ENCODE measurements around the gene CACNA1S.
A peak's percentile ranks its signal among the peaks of the same experiment; 100 is the strongest.

Gene CACNA1S

DNA sequence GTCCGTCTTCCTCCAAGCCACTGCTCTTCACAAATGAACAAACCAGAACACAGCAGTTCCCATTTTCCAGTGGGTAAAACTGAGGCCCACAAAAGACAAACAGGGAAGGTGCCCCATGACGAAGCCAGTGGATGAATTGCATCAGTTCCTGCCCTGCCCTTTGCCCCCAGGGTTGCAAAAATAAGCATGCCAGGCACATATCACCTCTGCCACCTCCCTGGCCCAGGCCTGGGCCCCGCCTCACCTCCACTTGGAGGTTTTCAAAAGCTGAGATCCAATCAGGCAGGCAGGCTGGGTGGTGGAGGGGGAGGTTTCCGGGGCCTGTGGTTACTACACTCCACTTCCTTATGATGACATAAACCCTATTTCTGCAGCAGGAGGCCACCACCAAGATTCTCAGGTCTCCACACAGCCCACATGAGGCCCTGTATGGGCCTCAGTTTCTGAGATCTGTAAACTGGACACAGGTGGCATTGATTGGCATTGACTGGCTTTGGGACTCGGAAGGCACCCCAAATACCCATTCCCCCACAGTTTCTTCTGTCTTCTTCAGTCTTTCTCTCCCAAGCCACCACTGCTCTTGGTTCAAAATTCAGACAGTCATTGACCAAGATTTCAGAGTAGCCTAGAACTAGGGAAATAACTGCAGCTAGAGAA lies 92.8 kb downstream of the CACNA1S start:
- FAIRE-seq (peak; percentile 97), DNase-seq (ENCODE audit: insufficient read length, low spot score) (peak; percentile 88)

DNA sequence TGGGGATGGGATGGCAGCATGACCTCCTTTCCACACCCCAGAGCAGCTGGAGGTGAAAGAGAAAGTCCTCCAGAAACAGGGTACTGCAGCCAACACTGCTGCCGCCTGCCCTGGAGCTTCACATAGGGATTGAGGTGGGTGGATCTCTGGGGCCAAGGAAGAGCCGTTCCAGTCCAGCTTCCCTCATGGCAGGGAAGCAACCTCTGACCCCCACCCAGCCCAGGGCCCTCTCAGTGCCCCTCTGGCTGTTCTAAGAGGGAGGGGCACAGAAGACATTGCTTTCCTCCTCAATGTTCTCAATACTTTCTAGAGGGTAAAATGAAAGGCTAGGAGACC lies 94.4 kb downstream of the CACNA1S start:
- no peak for DNase-seq (ENCODE audit: insufficient read length, low spot score)

GRCh38 chr1:201016943-201017827 lies 95.0 kb downstream of the CACNA1S start:
- FAIRE-seq (no peak), DNase-seq (ENCODE audit: insufficient read length, low spot score) (no peak)

More for the DNA sequence above, 94.4 kb downstream of the CACNA1S start:
- no peak for FAIRE-seq

- DNase-seq (ENCODE audit: insufficient read length, low spot score) = no peak
Measured at GRCh38 chr1:201016211-201016651, 96.0 kb downstream of the CACNA1S start.

GRCh38 chr1:201015551-201016091 lies 96.6 kb downstream of the CACNA1S start:
- FAIRE-seq (no peak), DNase-seq (ENCODE audit: insufficient read length, low spot score) (no peak)

More at GRCh38 chr1:201016211-201016651, 96.0 kb downstream of the CACNA1S start:
- FAIRE-seq = no peak

DNA sequence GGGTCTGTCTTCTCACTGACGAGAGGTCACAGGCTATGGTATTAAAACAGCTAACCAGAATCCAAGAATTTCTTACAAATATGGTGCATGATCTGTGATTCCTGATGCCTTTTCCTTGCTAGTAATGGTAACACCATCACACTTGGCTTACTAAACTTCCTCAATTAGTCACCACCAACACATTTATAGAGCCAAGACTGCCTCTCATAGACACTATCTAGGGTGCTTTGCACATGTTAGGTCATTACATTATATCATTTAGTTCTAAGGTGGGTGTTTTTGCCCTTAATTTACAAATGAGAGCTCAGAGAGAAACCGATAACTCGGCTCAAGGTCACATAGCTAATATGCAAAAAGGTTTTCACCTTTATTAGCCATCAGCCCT lies 97.4 kb downstream of the CACNA1S start:
- no peak for FAIRE-seq
- no peak for DNase-seq (ENCODE audit: insufficient read length, low spot score)

DNA sequence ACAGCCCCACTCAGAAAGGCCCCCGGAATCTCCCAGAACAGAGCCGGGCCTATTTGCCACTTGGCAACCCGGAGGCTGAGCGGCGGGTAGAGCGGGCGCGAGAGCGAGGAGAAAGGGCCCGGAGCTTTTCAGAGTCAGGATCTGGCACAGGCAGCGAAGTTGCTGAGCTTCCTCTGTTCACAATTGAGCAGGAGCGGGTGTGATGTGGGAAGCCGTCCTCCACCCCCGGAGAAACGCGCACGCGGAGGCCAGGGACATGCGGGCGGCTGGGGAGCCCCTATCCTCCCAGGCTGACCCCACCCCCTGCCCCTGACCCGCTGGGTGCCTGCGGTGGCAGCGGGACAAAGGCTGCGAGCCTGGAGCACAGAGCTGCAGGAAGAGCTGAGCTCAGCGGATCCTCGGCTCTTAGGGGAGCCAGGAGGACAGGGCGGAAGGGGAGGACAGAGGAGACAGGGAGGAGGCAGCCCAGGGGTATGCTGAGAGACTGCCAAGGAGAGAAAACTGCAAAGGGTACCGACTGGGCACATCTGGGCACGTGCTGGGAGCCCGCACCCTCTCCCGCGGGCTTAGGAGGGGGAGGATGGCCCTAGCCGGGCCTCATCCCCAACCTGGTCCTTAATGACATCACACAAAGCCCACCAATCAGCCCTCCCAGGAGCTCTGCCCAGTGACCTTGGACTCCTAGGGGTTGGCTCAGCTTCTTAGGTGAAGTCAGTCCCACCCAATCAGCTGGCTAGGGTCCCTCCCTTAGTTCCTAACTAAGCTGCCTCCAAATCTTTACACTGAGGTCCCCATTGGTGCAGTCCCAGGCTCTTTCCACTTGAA lies 98.0 kb downstream of the CACNA1S start:
- no peak for FAIRE-seq
- no peak for DNase-seq (ENCODE audit: insufficient read length, low spot score)

DNA sequence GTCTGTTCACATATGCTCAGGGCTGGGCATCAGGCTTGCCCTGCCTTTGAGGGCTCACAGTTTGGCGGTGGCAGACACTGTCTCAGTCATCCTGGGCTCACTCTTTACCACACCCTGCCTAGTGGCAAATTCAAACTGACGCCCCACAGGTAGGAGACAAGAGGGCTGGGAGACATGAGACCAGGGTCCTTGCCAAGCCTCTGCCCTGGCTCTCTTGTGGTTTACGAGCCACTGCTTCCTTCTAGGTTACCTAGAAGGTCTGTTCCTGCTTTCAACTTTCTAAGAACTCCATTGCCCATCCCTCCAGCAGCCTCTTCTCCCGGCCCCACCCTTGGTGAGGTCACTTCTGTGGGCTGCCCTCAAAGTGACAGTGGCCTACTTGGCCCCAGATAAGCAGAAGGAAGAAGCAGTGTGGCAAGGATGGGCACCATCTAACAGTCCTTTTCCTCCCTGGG lies 99.2 kb downstream of the CACNA1S start:
- DNase-seq (ENCODE audit: insufficient read length, low spot score) = no peak
- FAIRE-seq = no peak

GRCh38 chr1:201011616-201012015 lies 100.6 kb downstream of the CACNA1S start:
- FAIRE-seq = no peak

DNA sequence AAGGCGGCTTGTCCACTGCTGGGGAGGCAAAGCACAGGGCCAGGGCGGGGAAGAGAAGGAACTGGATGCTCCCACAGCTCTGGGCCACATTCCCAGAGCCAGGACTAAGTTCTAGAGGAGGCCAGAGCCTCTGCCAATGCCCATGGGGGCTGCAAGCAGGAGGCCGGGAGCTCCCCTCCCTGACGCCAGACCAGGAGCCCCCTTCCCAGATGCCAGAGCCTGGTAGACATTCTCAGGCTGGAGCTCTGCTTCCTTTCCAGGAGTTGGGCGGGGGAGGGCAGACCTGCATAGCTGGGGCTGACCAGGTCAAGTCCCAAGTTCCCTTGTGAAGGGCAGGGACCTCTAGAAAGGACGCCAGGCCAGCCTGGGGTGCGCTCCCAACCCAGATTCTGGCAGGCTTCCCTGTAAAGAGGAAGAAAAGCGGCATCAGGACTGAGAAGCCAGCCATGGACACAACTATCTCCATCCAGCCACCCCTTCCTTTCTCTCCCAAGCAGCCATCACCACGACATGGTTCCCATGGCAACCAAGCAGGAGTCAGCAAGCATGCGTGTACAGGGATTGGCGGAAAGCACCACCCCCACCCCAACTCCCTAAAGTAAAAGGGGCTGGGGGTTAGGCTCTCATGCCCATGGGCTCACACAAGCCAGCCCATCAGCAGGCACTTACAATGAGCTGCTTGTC lies 102.1 kb downstream of the CACNA1S start:
- no peak for DNase-seq (ENCODE audit: insufficient read length, low spot score)
- no peak for FAIRE-seq

More at GRCh38 chr1:201011616-201012015, 100.6 kb downstream of the CACNA1S start:
- DNase-seq (ENCODE audit: insufficient read length, low spot score) = no peak

- FAIRE-seq (no peak), DNase-seq (ENCODE audit: insufficient read length, low spot score) (no peak)
Measured at GRCh38 chr1:201008666-201009360, 103.4 kb downstream of the CACNA1S start.

GRCh38 chr1:201007481-201007880 lies 104.7 kb downstream of the CACNA1S start:
- DNase-seq (ENCODE audit: insufficient read length, low spot score) (no peak), FAIRE-seq (no peak)

- FAIRE-seq (no peak), DNase-seq (ENCODE audit: insufficient read length, low spot score) (no peak)
Measured at GRCh38 chr1:201006450-201006849, 105.8 kb downstream of the CACNA1S start.

DNA sequence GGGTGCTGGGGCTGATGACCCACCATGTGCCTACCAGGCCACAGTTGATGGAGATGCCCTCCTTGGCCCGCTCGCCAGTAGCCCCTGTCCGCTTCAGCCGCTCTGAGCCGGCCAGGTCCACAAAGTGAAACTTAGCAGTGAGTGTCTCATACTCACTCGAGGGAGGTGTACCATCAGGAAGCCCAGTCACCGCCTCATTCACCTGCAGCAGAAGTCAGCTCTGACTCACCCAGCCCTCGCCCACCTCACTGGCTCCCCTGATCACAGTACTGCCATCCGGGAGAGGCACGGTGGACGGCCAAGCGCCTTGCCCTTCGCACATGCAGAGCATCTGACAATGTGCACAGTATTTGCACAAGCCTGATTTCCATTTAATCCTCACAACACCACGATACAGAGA lies 107.5 kb downstream of the CACNA1S start:
- no peak for DNase-seq (ENCODE audit: insufficient read length, low spot score)
- no peak for FAIRE-seq

- FAIRE-seq = no peak
- DNase-seq (ENCODE audit: insufficient read length, low spot score) = no peak
Measured at GRCh38 chr1:201004154-201004553, 108.1 kb downstream of the CACNA1S start.

DNA sequence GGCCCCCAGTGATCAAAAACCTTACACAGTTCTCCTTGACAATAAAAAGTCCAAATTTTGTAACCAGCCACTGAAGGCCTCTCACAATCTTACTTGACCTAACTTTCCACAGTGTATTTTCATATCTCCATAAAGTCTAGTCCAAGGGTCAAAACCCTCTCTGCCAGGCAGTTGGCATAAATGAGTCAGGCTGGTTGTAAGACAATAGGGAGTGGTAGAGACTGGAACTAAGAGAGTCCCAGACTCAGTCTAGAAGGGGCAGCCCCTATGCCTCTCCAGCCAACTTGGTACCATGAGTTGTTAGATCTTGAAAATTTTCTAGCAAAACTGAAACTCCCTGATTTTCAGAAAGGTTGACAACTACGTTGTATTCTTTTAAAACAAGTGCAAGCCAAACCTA lies 109.7 kb downstream of the CACNA1S start:
- no peak for DNase-seq (ENCODE audit: insufficient read length, low spot score)
- no peak for FAIRE-seq

- DNase-seq (ENCODE audit: insufficient read length, low spot score) (no peak), FAIRE-seq (no peak)
Measured at GRCh38 chr1:201001962-201002361, 110.3 kb downstream of the CACNA1S start.

GRCh38 chr1:201000391-201000790 lies 111.8 kb downstream of the CACNA1S start:
- FAIRE-seq (no peak), DNase-seq (ENCODE audit: insufficient read length, low spot score) (no peak)

- DNase-seq (ENCODE audit: insufficient read length, low spot score) (no peak), FAIRE-seq (no peak)
Measured at GRCh38 chr1:200999667-201000066, 112.6 kb downstream of the CACNA1S start.

DNA sequence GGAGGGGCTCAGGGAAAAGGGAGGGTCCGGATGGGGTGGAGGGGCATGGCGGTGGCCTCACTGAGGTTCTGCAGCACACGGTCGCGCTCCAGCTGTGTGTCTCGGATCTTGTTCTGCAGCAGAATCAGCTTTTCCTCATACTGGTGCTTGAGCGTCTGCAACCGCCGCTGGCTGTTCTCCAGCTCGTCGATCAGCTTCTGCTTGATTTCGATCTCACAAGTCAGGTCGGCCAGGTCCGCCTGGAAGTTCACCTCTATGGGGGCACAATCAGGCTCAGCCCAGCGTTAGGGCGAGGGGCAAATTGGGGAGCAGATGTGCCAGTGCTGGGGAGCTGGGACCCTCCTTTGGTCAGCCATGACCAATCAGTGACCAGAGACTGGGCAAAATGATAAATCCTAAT lies 113.9 kb downstream of the CACNA1S start:
- no peak for DNase-seq (ENCODE audit: insufficient read length, low spot score)
- no peak for FAIRE-seq
